ENCODE results near the gene KCNH2. TPM values are rescaled to one million over a fixed set of nuclear protein-coding genes. Genes with fewer than 3 reads are reported as not detected.

KCNH2 gene
- total and polyA plus RNA-seq, 2 of the 13 experiments (the other 11 are each of a cell fraction or from before 2014, with no cell fraction given) = 0.09 to 0.11 TPM

- TF ChIP-seq ZNF740 (CRISPR knock-in tag; IDR thresholded peaks at IDR 0.05) (0 out of 2 replicates have a peak, but pooled peaks have one; percentile 29), FOXC1 (CRISPR knock-in tag; IDR thresholded peaks at IDR 0.05; ENCODE audit: borderline replicate concordance) (no peak), RXRB (CRISPR knock-in tag; IDR thresholded peaks at IDR 0.05; ENCODE audit: borderline replicate concordance) (peak; percentile 73), ZNF704 (CRISPR knock-in tag; IDR thresholded peaks at IDR 0.05; ENCODE audit: borderline replicate concordance) (no peak), PITX1 (CRISPR knock-in tag; IDR thresholded peaks at IDR 0.05) (no peak; the same call in none of the 2 replicates), ZNF274 (CRISPR knock-in tag; IDR thresholded peaks at IDR 0.05) (0 out of 2 replicates have a peak, but pooled peaks have one; percentile 27), ATF2 (CRISPR knock-in tag; IDR thresholded peaks at IDR 0.05) (no peak), EHMT2 (IDR thresholded peaks at IDR 0.05; ENCODE audit: borderline replicate concordance, low read depth, low read length) (no peak), MLXIP (CRISPR knock-in tag; IDR thresholded peaks at IDR 0.05; ENCODE audit: borderline replicate concordance) (no peak), SP1 (IDR thresholded peaks at IDR 0.05) (no peak), SP1 (CRISPR knock-in tag; IDR thresholded peaks at IDR 0.05) (no peak), ELF1 (CRISPR knock-in tag; IDR thresholded peaks at IDR 0.05) (peak; percentile 47; the same call in 1 of the 2 replicates), ZNF407 (CRISPR knock-in tag; IDR thresholded peaks at IDR 0.05; ENCODE audit: not compliant biosample characterization) (no peak), SALL1 (CRISPR knock-in tag; IDR thresholded peaks at IDR 0.05) (peak; percentile 39; the same call in 1 of the 2 replicates)
Measured at GRCh38 chr7:151012031-151012692, 34.0 kb upstream of the KCNH2 start (continued).

All from HepG2 (cell line).